Measurements from ENCODE around the gene DUOXA1.
"Not testable (repeated sequence)": the region's sequence is repeated elsewhere in the genome, so short reads cannot be mapped to it uniquely, and the experiment has no call there.

- not testable (repeated sequence) for TF ChIP-seq CTCF (IDR thresholded peaks at IDR 0.05; ENCODE audit: insufficient read depth, low read length); GABPA (IDR thresholded peaks at IDR 0.05; ENCODE audit: low read depth); POLR2AphosphoS5 (IDR thresholded peaks at IDR 0.05; ENCODE audit: low read depth)
These were observed 56.1 kb downstream of the DUOXA1 start for GRCh38 chr15:45073602-45074001.
